Tibial artery (tissue), 4 donors: ENCODE results near the gene FGGY.

Experiments used
- DNase-seq, 2 donors: peaks; one replicate each; pipeline ENCODE4 v3.0.0-alpha.2; 2019
- H3K27ac ChIP-seq, 2 donors: fragments of 200-600 bp; sonication (generic) in 1 of 2; 1 replicate in 1 of 2; 2 replicates in 1 of 2; pipeline ENCODE4 v1.5.1; 2018 to 2019; ENCODE audit warnings: mild to moderate bottlenecking in 1 of 2
- H3K27me3 ChIP-seq, 2 donors: fragments of 200-600 bp; sonication (generic) in 1 of 2; one replicate each; pipeline versions ENCODE4 v1.5.1 to v1.6.0; 2016 to 2019
- H3K36me3 ChIP-seq, 3 donors: fragments of 200-600 bp; sonication (generic) in 2 of 3; one replicate each; pipeline ENCODE4 v1.5.1; 2016 to 2019; ENCODE audit warnings: mild to moderate bottlenecking in 2 of 3
- H3K4me1 ChIP-seq, 4 donors: fragments of 200-600 bp; sonication (generic) in 2 of 4; 1 replicate in 3 of 4; 2 replicates in 1 of 4; pipeline ENCODE4 v1.5.1; 2016 to 2019
- H3K4me3 ChIP-seq, 2 donors: fragments of 200-600 bp; sonication (generic) in 1 of 2; 1 replicate in 1 of 2; 2 replicates in 1 of 2; pipeline ENCODE4 v1.5.1; 2018 to 2019; ENCODE audit warnings: mild to moderate bottlenecking in 2 of 2
- H3K9me3 ChIP-seq, 3 donors: fragments of 200-600 bp; sonication (generic) in 1 of 3; one replicate each; pipeline ENCODE4 v1.5.1; 2016 to 2019
- intact Hi-C: fragments of 100-400 bp; cut with DNase I; formaldehyde crosslinking; loops from one replicate; pipeline ENCODE4 v1.15.0; 2023; ENCODE audit warnings: low total_unique reads
- TF ChIP-seq, protein P1 (sequence below), 2 experiments: fragments of 200-600 bp in 1 of 2; fragments of 450-650 bp in 1 of 2; IDR thresholded peaks; one replicate each; pipeline ENCODE4 v1.5.1; 2017 to 2019; ENCODE audit warnings: antibody characterized with exemption in 2 of 2, mild to moderate bottlenecking in 1 of 2, moderate library complexity in 1 of 2

Gene FGGY

DNA sequence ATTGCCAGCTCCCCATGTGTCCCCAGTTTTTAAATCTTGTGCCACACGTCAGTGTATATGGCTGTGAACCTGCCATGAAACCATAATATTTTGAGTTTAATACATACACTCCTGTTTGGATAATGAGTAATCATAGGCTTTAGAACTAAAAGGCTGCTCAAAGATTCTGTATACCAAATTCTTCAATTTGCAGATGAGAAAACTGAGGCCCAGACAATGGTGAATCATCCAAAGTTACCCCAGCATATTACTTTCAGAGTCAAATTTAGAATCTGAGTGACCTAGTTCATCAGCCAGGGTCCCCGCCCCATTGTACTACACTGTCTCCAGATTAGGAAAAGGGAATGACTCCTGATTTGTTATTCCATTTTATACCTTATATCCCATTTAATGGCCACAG is 224.6 kb downstream of the FGGY start:
- DNase-seq = peak in 1 of 2 donors; percentile 39
- no peaks in the 10 kb centered on the region for H3K36me3 ChIP-seq
- no peak overlapping the region for H3K4me3 ChIP-seq
- no peaks in the 10 kb centered on the region for H3K27me3 ChIP-seq
- peaks cover 3 to 31% (median 18%) of the 10 kb centered on the region in 4 donors for H3K4me1 ChIP-seq
- intact Hi-C loops = loop anchor here (10.0 kb wide), 1 partner anchor 67 kb away; no protein-coding TSS in a partner anchor
- no peaks in the 10 kb centered on the region for H3K9me3 ChIP-seq
- TF ChIP-seq, protein P1, sequence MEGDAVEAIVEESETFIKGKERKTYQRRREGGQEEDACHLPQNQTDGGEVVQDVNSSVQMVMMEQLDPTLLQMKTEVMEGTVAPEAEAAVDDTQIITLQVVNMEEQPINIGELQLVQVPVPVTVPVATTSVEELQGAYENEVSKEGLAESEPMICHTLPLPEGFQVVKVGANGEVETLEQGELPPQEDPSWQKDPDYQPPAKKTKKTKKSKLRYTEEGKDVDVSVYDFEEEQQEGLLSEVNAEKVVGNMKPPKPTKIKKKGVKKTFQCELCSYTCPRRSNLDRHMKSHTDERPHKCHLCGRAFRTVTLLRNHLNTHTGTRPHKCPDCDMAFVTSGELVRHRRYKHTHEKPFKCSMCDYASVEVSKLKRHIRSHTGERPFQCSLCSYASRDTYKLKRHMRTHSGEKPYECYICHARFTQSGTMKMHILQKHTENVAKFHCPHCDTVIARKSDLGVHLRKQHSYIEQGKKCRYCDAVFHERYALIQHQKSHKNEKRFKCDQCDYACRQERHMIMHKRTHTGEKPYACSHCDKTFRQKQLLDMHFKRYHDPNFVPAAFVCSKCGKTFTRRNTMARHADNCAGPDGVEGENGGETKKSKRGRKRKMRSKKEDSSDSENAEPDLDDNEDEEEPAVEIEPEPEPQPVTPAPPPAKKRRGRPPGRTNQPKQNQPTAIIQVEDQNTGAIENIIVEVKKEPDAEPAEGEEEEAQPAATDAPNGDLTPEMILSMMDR (IDR thresholded peaks at IDR 0.05) = no peak
- peak overlapping the region; percentile 73 to 78 for H3K27ac ChIP-seq

DNA sequence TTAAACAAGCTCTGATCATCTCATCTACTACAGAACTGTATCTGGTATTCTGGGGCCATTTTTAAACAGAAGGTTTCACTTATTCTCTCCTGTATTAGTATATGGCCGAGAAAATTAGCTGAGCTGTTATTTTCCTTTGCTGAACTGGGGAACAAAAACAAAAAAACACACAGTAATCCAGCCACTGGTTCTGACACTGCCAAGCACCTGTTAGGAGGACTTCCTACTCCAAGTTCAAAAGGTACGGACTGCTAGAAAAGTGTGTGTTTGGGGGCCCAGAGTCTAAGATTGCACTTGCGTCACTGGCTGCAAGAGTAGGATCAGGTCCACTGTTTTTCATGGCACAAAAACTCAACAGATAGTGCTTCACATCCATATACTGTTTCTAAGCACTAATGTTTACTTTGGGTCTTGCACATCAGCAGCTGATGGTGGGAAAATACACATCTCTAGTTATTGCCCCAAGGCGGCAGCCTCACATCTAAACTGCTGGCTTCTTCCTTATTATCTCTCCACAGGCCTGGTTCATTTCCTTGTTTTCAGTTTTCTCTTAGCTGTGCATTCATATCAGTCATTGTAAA is 226.1 kb downstream of the FGGY start:
- TF ChIP-seq, protein P1 (IDR thresholded peaks at IDR 0.05) = no peak
- no peak for DNase-seq
- no peaks in the 10 kb centered on the region for H3K36me3 ChIP-seq
- H3K4me3 ChIP-seq = no peak overlapping the region
- H3K27me3 ChIP-seq = no peaks in the 10 kb centered on the region
- no peak overlapping the region for H3K27ac ChIP-seq
- H3K9me3 ChIP-seq = no peaks in the 10 kb centered on the region
- intact Hi-C loops = loop anchor here (10.0 kb wide), 1 partner anchor 68 kb away; no protein-coding TSS in a partner anchor
- H3K4me1 ChIP-seq = peaks cover 0 to 26% (median 18%) of the 10 kb centered on the region in 4 donors

DNA sequence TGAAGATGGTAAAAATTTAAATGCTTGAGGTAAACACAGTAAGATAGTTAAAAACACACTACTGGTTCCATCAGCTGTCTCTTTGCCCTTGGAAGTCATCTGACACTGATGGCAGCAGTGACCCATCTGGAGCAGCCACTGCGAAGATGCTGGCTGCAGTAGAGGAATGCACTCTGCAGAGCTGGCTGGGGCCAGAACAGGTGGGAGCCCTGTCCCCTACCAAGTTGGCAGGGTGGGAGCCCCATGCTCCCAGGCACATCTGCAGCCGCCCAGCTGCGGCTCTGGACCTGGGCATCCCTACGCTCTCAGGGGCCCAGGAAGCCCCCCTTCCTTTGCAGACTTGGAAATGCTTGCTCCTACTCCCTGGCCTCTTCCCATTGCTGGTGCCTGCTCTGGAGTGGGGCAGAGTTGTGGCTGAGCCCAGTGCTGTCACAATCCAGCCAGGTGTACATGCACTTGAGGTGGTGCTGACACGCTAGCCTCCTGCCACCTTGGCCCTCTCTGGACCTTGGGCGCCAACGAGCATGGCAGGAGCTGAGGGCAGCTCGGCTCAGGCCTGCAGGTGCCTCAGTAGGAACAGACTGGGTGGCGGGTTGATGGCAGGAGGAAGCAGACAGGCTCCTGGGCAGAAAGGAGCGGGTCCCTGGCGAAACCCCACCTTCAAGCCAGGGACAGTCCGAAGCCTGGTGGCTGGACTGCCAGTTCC is 227.0 kb downstream of the FGGY start:
- Histone ChIP-seq H3K36me3 (no peaks in the 10 kb centered on the region), H3K4me1 (peaks cover 0 to 26% (median 18%) of the 10 kb centered on the region in 4 donors), H3K27ac (no peak overlapping the region), H3K4me3 (no peak overlapping the region), H3K27me3 (no peaks in the 10 kb centered on the region), H3K9me3 (no peaks in the 10 kb centered on the region)
- no peak for DNase-seq
- intact Hi-C loops = loop anchor here (10.0 kb wide), 1 partner anchor 69 kb away; no protein-coding TSS in a partner anchor
- TF ChIP-seq, protein P1 (IDR thresholded peaks at IDR 0.05) = no peak

DNA sequence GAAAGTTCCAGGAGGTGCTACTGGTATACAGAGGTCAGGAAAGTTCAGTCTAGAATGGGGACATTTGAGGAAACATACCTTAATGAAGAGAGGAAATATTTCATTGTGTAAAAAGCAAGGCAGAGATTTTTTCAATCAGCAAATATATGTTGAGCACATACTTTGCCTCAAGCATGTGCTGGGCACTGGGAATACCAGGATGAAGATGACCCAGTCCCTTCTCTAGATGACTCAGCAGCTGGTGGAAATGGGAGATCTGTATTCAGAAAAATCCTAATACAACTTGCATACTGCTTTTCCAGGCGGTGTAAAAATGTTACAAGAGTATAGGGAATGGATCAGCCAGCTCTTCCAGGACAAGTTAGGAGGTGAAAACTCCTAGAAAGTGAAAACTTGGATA is 229.3 kb downstream of the FGGY start:
- Histone ChIP-seq H3K36me3 (no peaks in the 10 kb centered on the region), H3K4me1 (peaks cover 0 to 11% (median 8%) of the 10 kb centered on the region in 4 donors), H3K9me3 (no peaks in the 10 kb centered on the region), H3K4me3 (no peak overlapping the region), H3K27me3 (no peaks in the 10 kb centered on the region), H3K27ac (no peak overlapping the region)
- intact Hi-C loops = loop anchor here (10.0 kb wide), 1 partner anchor 71 kb away; no protein-coding TSS in a partner anchor
- TF ChIP-seq, protein P1 (IDR thresholded peaks at IDR 0.05) = no peak
- DNase-seq = no peak

DNA sequence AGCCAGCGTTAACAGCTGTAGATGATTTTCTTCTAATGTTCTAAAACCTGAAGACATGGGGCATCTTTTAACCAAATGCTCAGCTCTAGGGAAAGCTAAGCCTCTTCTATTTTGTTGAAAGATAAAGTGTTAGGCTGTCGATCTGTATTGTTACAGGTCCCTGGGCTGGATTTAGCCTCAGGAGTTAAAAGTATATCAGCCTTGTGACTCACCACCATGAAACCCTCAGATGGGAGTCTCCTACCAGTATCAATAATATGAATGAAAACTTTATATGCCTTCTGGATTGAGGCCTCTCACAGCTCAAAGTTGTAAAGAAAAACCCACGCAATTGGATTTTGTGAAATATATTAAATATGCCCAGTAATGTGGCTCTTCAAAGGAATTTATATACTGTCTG is 231.6 kb downstream of the FGGY start:
- TF ChIP-seq, protein P1 (IDR thresholded peaks at IDR 0.05) = no peak
- intact Hi-C loops = loop anchor here (10.0 kb wide), 1 partner anchor 74 kb away; no protein-coding TSS in a partner anchor
- Histone ChIP-seq H3K4me1 (no peaks in the 10 kb centered on the region), H3K27ac (no peak overlapping the region), H3K27me3 (no peaks in the 10 kb centered on the region), H3K36me3 (no peaks in the 10 kb centered on the region), H3K9me3 (no peaks in the 10 kb centered on the region), H3K4me3 (no peak overlapping the region)
- no peak for DNase-seq
